Common myeloid progenitor, CD34-positive (primary cell): ENCODE data around the gene SKIC2.
A peak's percentile ranks its signal among the peaks of the same experiment; 100 is the strongest.

Experiments
- CTCF ChIA-PET: fragments of 350-600 bp; sonication (Branson Sonifier 250); formaldehyde crosslinking; loops from one replicate; lab custom pipeline; 2021; ENCODE audit warnings: antibody characterized with exemption; lab: Charles Lee
- POLR2A ChIA-PET: fragments of 350-600 bp; sonication (Branson Sonifier 250); formaldehyde crosslinking; loops from one replicate; lab custom pipeline; 2021; ENCODE audit warnings: antibody characterized with exemption; lab: Charles Lee
- DNase-seq, 3 donors: peaks; one replicate each; pipeline versions ENCODE4 v3.0.0 to v3.0.0-alpha.2; 2013
- H3K27ac ChIP-seq, 2 experiments: 1 replicate in 1 of 2; 2 replicates in 1 of 2; pipeline ENCODE4 v1.7.0; 2013; ENCODE audit warnings: inconsistent platforms in 2 of 2, low read length in 2 of 2, mild to moderate bottlenecking in 2 of 2, low read depth in 1 of 2, moderate library complexity in 1 of 2; ENCODE audit not compliant: severe bottlenecking in 2 of 2, insufficient read depth in 1 of 2, poor library complexity in 1 of 2
- H3K27me3 ChIP-seq, 5 experiments: replicated peaks in 2 of 5; 1 replicate in 3 of 5; 2 replicates in 2 of 5; pipeline versions ENCODE4 v1.6.1 to v1.7.0; 2013; ENCODE audit warnings: low read length in 4 of 5, mild to moderate bottlenecking in 2 of 5, moderate library complexity in 2 of 5, inconsistent platforms in 1 of 5; ENCODE audit not compliant: insufficient read depth in 5 of 5, control insufficient read depth in 4 of 5
- H3K36me3 ChIP-seq, 4 experiments: 1 replicate in 2 of 4; 2 replicates in 2 of 4; pipeline versions ENCODE4 v1.6.1 to v1.7.0; 2013; ENCODE audit warnings: low read length in 3 of 4, control low read depth in 1 of 4, mild to moderate bottlenecking in 1 of 4; ENCODE audit not compliant: control insufficient read depth in 4 of 4, insufficient read depth in 4 of 4
- H3K4me1 ChIP-seq, 4 experiments: 1 replicate in 3 of 4; 2 replicates in 1 of 4; pipeline versions ENCODE4 v1.6.1 to v1.7.1; 2013; ENCODE audit warnings: low read length in 3 of 4, mild to moderate bottlenecking in 3 of 4, control low read depth in 1 of 4, inconsistent platforms in 1 of 4, moderate library complexity in 1 of 4; ENCODE audit not compliant: control insufficient read depth in 4 of 4, insufficient read depth in 4 of 4; ENCODE audit errors: control extremely low read depth in 1 of 4
- H3K4me3 ChIP-seq, 7 experiments: 1 replicate in 4 of 7; 2 replicates in 3 of 7; pipeline versions ENCODE4 v1.5.1 to v1.7.0; 2013; ENCODE audit warnings: mild to moderate bottlenecking in 7 of 7, low read length in 6 of 7, moderate library complexity in 6 of 7, inconsistent platforms in 2 of 7, low read depth in 2 of 7, control low read depth in 1 of 7; ENCODE audit not compliant: insufficient read depth in 4 of 7, control insufficient read depth in 1 of 7; ENCODE audit errors: extremely low read depth in 1 of 7
- H3K9me3 ChIP-seq, 5 experiments: 1 replicate in 4 of 5; 2 replicates in 1 of 5; pipeline versions ENCODE4 v1.6.1 to v1.7.1; 2013; ENCODE audit warnings: low read length in 4 of 5, mild to moderate bottlenecking in 2 of 5, inconsistent platforms in 1 of 5, low read depth in 1 of 5, moderate library complexity in 1 of 5; ENCODE audit not compliant: control insufficient read depth in 4 of 5, insufficient read depth in 2 of 5; ENCODE audit errors: control extremely low read depth in 1 of 5
- WGBS: methylation state at CpG from one replicate; pipeline ENCODE4 v1.1.5; 2013; ENCODE audit not compliant: insufficient coverage; 5-methylcytosine and 5-hydroxymethylcytosine counted together

Gene SKIC2

GRCh38 chr6:31958412-31958740, 599 bp upstream of the SKIC2 start:
- H3K9me3 ChIP-seq = no peaks in the 10 kb centered on the region
- H3K27me3 ChIP-seq = no peaks in the 10 kb centered on the region
- 3% methylated on average over 8 of the region's 11 CpGs for WGBS
- ChIA-PET POLR2A (interaction anchor here (0.9 to 1.8 kb wide), 3 partner anchors 12 to 220 kb away, joined by 3 to 12 read pairs (median 6); partner anchors contain the start of genes DXO and RNF5), CTCF (interaction anchor here (1.3 to 6.2 kb wide), 3 partner anchors 8 to 221 kb away, joined by 3 to 37 read pairs (median 4); partner anchors contain the start of gene DXO)
- H3K27ac ChIP-seq = peak overlapping the region; percentile 89 to 98
- H3K36me3 ChIP-seq = peaks cover 22 to 67% (median 55%) of the 10 kb centered on the region in 4 experiments
- peak overlapping the region; percentile 88 to 97 (median 96) for H3K4me3 ChIP-seq
- H3K4me1 ChIP-seq = peaks cover 13 to 20% (median 18%) of the 10 kb centered on the region in 4 experiments
- no peak for DNase-seq

- Histone ChIP-seq H3K4me3 (no peak overlapping the region), H3K9me3 (no peaks in the 10 kb centered on the region), H3K4me1 (peaks cover 13 to 20% (median 18%) of the 10 kb centered on the region in 4 experiments), H3K36me3 (peaks cover 17 to 66% (median 57%) of the 10 kb centered on the region in 4 experiments), H3K27ac (no peak overlapping the region), H3K27me3 (no peaks in the 10 kb centered on the region)
- ChIA-PET CTCF (interaction anchor here (0.6 to 6.2 kb wide), 4 partner anchors 10 to 91 kb away, joined by 3 to 37 read pairs (median 4); partner anchors contain the start of gene DXO), POLR2A (no interaction called here)
- no peak for DNase-seq
- WGBS = 100% methylated on average over 12 of the region's 12 CpGs
Observed at GRCh38 chr6:31961616-31962015, 2.6 kb downstream of the SKIC2 start.

- Histone ChIP-seq H3K27me3 (no peaks in the 10 kb centered on the region), H3K4me1 (peaks cover 4 to 9% (median 9%) of the 10 kb centered on the region in 4 experiments), H3K9me3 (no peaks in the 10 kb centered on the region), H3K4me3 (no peak overlapping the region), H3K36me3 (peaks cover 19 to 83% (median 73%) of the 10 kb centered on the region in 4 experiments), H3K27ac (no peak overlapping the region)
- POLR2A ChIA-PET = no interaction called here
- 95% methylated on average over 18 of the region's 19 CpGs for WGBS
- CTCF ChIA-PET = interaction anchor here (2.4 kb wide), 1 partner anchor 12 kb away, joined by 7 read pairs; no protein-coding TSS in a partner anchor
- no peak for DNase-seq
Observed at GRCh38 chr6:31963921-31964320, 4.9 kb downstream of the SKIC2 start.

GRCh38 chr6:31965700-31966099, 6.7 kb downstream of the SKIC2 start:
- no peak overlapping the region for H3K4me3 ChIP-seq
- ChIA-PET POLR2A (no interaction called here), CTCF (interaction anchor here (2.4 kb wide), 1 partner anchor 14 kb away, joined by 7 read pairs; no protein-coding TSS in a partner anchor)
- DNase-seq = no peak
- H3K27me3 ChIP-seq = no peaks in the 10 kb centered on the region
- H3K4me1 ChIP-seq = peaks cover 0 to 5% (median 4%) of the 10 kb centered on the region in 4 experiments
- H3K27ac ChIP-seq = no peak overlapping the region
- H3K36me3 ChIP-seq = peaks cover 19 to 96% (median 84%) of the 10 kb centered on the region in 4 experiments
- WGBS = 97% methylated on average over 13 of the region's 13 CpGs
- no peaks in the 10 kb centered on the region for H3K9me3 ChIP-seq

- POLR2A ChIA-PET = no interaction called here
Observed at GRCh38 chr6:31966506-31966905, 7.5 kb downstream of the SKIC2 start.

GRCh38 chr6:31966997-31967925, 8.3 kb downstream of the SKIC2 start:
- ChIA-PET CTCF (no interaction called here), POLR2A (interaction anchor here (0.6 kb wide), 1 partner anchor 244 kb away, joined by 3 read pairs; the partner anchor contains the start of gene MPIG6B)
- DNase-seq = no peak
- no peak overlapping the region for H3K27ac ChIP-seq
- no peaks in the 10 kb centered on the region for H3K27me3 ChIP-seq
- H3K4me3 ChIP-seq = no peak overlapping the region
- 95% methylated on average over 10 of the region's 10 CpGs for WGBS
- H3K9me3 ChIP-seq = no peaks in the 10 kb centered on the region
- peaks cover 16 to 83% (median 68%) of the 10 kb centered on the region in 4 experiments for H3K36me3 ChIP-seq
- peaks cover 3 to 15% (median 14%) of the 10 kb centered on the region in 4 experiments for H3K4me1 ChIP-seq

More at GRCh38 chr6:31966506-31966905, 7.5 kb downstream of the SKIC2 start:
- Histone ChIP-seq H3K4me1 (peaks cover 1 to 13% (median 12%) of the 10 kb centered on the region in 4 experiments), H3K27ac (no peak overlapping the region), H3K4me3 (no peak overlapping the region), H3K36me3 (peaks cover 18 to 90% (median 76%) of the 10 kb centered on the region in 4 experiments), H3K27me3 (no peaks in the 10 kb centered on the region), H3K9me3 (no peaks in the 10 kb centered on the region)
- no peak for DNase-seq
- CTCF ChIA-PET = interaction anchor here (2.4 kb wide), 1 partner anchor 14 kb away, joined by 7 read pairs; no protein-coding TSS in a partner anchor
- WGBS = 100% methylated on average over 4 of the region's 7 CpGs
